ENCODE measurements around the gene RBM25.

DNA sequence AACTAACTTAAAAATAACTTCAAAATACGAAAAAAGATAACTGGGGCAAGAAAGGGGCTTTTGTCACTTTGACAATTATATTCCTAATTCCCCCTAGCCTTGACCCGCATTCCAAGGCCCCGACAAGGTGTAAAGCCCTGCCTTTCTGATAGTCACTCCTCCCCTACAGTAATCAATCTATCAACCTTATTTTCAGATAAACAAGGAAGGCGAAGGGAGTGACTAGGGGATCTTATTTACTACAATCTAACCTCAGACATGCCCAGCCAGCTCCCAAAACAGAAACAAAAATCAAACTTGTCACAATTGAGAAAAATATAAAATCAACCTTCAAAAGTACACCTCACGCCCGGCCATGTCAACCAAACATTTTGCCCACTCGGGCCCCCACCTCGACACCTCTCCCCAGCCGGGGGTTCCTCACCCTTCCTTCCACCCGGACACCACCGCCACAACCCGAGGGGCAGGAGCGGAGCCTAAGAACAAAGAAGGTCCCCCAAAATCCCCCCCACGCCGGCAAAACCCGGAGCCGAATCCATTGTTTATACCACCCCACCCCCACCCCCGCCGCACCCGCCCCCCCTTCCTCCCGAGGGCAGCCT is 32.0 kb upstream of the RBM25 start:
- TF ChIP-seq POLR2A (IDR thresholded peaks at IDR 0.05; ENCODE audit: low read depth, low read length) (no peak), TAF1 (IDR thresholded peaks at IDR 0.05; ENCODE audit: borderline replicate concordance, low read depth, low read length) (no peak), POLR2AphosphoS5 (IDR thresholded peaks at IDR 0.05; ENCODE audit: low read depth, low read length) (no peak)

Measured in GM12892 (cell line).